T-helper 9 cell (primary cell): ENCODE results near the gene ANO6.

ENCODE experiments used
- DNase-seq: peaks from one replicate; pipeline ENCODE4 v3.0.0-alpha.2; 2020

ANO6 gene

GRCh38 chr12:45284096-45284901 lies 68.4 kb downstream of the ANO6 start:
- DNase-seq = no peak

GRCh38 chr12:45285717-45286116 lies 69.8 kb downstream of the ANO6 start:
- no peak for DNase-seq

- no peak for DNase-seq
Observed at GRCh38 chr12:45286621-45287020, 70.7 kb downstream of the ANO6 start.

GRCh38 chr12:45289245-45290215 lies 73.6 kb downstream of the ANO6 start:
- no peak for DNase-seq

GRCh38 chr12:45290216-45290605 lies 74.3 kb downstream of the ANO6 start:
- no peak for DNase-seq

GRCh38 chr12:45291518-45291917 lies 75.6 kb downstream of the ANO6 start:
- no peak for DNase-seq

- DNase-seq = no peak
Observed at GRCh38 chr12:45292486-45293195, 76.7 kb downstream of the ANO6 start.

GRCh38 chr12:45294906-45295305 lies 79.0 kb downstream of the ANO6 start:
- DNase-seq = no peak

GRCh38 chr12:45296046-45296586 lies 80.2 kb downstream of the ANO6 start:
- DNase-seq = no peak

- DNase-seq = no peak
Observed at GRCh38 chr12:45298047-45298446, 82.2 kb downstream of the ANO6 start.

- DNase-seq = no peak
Observed at GRCh38 chr12:45298721-45299692, 83.1 kb downstream of the ANO6 start.

- no peak for DNase-seq
Observed at GRCh38 chr12:45302621-45303369, 86.9 kb downstream of the ANO6 start.

GRCh38 chr12:45303945-45304344 lies 88.0 kb downstream of the ANO6 start:
- no peak for DNase-seq

GRCh38 chr12:45304514-45305178 lies 88.8 kb downstream of the ANO6 start:
- DNase-seq = no peak

GRCh38 chr12:45305907-45306306 lies 90.0 kb downstream of the ANO6 start:
- no peak for DNase-seq

- DNase-seq = no peak
Observed at GRCh38 chr12:45309836-45310626, 94.1 kb downstream of the ANO6 start.

GRCh38 chr12:45310627-45310968 lies 94.7 kb downstream of the ANO6 start:
- no peak for DNase-seq

- DNase-seq = no peak
Observed at GRCh38 chr12:45312012-45312411, 96.1 kb downstream of the ANO6 start.

- DNase-seq = no peak
Observed at GRCh38 chr12:45314770-45315169, 98.9 kb downstream of the ANO6 start.
